Measurements from ENCODE around the gene PRKACG. TPM values are rescaled to one million over a fixed set of nuclear protein-coding genes. Genes with fewer than 3 reads are reported as not detected.

PRKACG gene
- total RNA-seq, 1 donor from 2014 or later, result not detected

- H3K79me2 ChIP-seq (ENCODE audit: insufficient read depth, low read length), result no peaks in the 10 kb centered on the region
- Mint-ChIP-seq H3K4me3 (ENCODE audit: unreplicated experiment) (no peak overlapping the region), H3K9me3 (ENCODE audit: unreplicated experiment) (peaks cover 5% of the 10 kb centered on the region), H3K4me1 (ENCODE audit: low read depth, unreplicated experiment) (peaks cover 9% of the 10 kb centered on the region), H3K36me3 (ENCODE audit: low read depth, unreplicated experiment) (no peaks in the 10 kb centered on the region), H3K27me3 (ENCODE audit: low read depth, unreplicated experiment) (peaks cover 3% of the 10 kb centered on the region), H3K27ac (ENCODE audit: unreplicated experiment) (no peak overlapping the region)
- TF ChIP-seq EZH2 (IDR thresholded peaks at IDR 0.05; ENCODE audit: insufficient read depth, low read length) (no peak), CTCF (IDR thresholded peaks at IDR 0.05; ENCODE audit: insufficient read depth, low read depth, low read length) (no peak)
- H3K9ac ChIP-seq (ENCODE audit: low read length), result no peak overlapping the region
- H3K4me2 ChIP-seq (ENCODE audit: low read length), result no peak overlapping the region
- no peak overlapping the region for H3K27ac ChIP-seq (ENCODE audit: low read depth, low read length)
- FAIRE-seq (no peak), DNase-seq (ENCODE audit: low read depth) (no peak)
- H4K20me1 ChIP-seq (ENCODE audit: insufficient read depth, low read length), result no peaks in the 10 kb centered on the region
- no peak overlapping the region for H3K4me3 ChIP-seq (ENCODE audit: insufficient read depth, low read depth, low read length)
- H3K27me3 ChIP-seq (ENCODE audit: insufficient read depth, low read length), result no peaks in the 10 kb centered on the region
- H2AFZ ChIP-seq (ENCODE audit: low read depth, low read length), result no peak overlapping the region
- H3K4me1 ChIP-seq (ENCODE audit: insufficient read depth, low read length), result no peaks in the 10 kb centered on the region
- no peaks in the 10 kb centered on the region for H3K9me3 ChIP-seq (ENCODE audit: insufficient read depth, low read depth, low read length)
- H3K36me3 ChIP-seq (ENCODE audit: insufficient read depth, low read length), result no peaks in the 10 kb centered on the region
These were observed 14.8 kb upstream of the PRKACG start for GRCh38 chr9:69028754-69029153.

- H3K4me3 Mint-ChIP-seq (ENCODE audit: unreplicated experiment), result no peak overlapping the region
- no peaks in the 10 kb centered on the region for H3K36me3 ChIP-seq (ENCODE audit: insufficient read depth, low read length)
- H3K9me3 Mint-ChIP-seq (ENCODE audit: unreplicated experiment), result peaks cover 5% of the 10 kb centered on the region
- H3K4me3 ChIP-seq (ENCODE audit: insufficient read depth, low read depth, low read length), result no peak overlapping the region
- TF ChIP-seq CTCF (IDR thresholded peaks at IDR 0.05; ENCODE audit: insufficient read depth, low read depth, low read length) (peak; percentile 79), EZH2 (IDR thresholded peaks at IDR 0.05; ENCODE audit: insufficient read depth, low read length) (no peak)
- no peaks in the 10 kb centered on the region for H3K79me2 ChIP-seq (ENCODE audit: insufficient read depth, low read length)
- H3K4me1 Mint-ChIP-seq (ENCODE audit: low read depth, unreplicated experiment), result peaks cover 9% of the 10 kb centered on the region
- peak; percentile 16 for DNase-seq (ENCODE audit: low read depth)
- no peak overlapping the region for H3K4me2 ChIP-seq (ENCODE audit: low read length)
- H2AFZ ChIP-seq (ENCODE audit: low read depth, low read length), result no peak overlapping the region
- H3K4me1 ChIP-seq (ENCODE audit: insufficient read depth, low read length), result no peaks in the 10 kb centered on the region
- no peaks in the 10 kb centered on the region for H4K20me1 ChIP-seq (ENCODE audit: insufficient read depth, low read length)
- peak; percentile 78 for FAIRE-seq
- H3K9me3 ChIP-seq (ENCODE audit: insufficient read depth, low read depth, low read length), result no peaks in the 10 kb centered on the region
- no peak overlapping the region for H3K27ac Mint-ChIP-seq (ENCODE audit: unreplicated experiment)
- H3K9ac ChIP-seq (ENCODE audit: low read length), result no peak overlapping the region
- no peak overlapping the region for H3K27ac ChIP-seq (ENCODE audit: low read depth, low read length)
- peaks cover 6% of the 10 kb centered on the region for H3K27me3 Mint-ChIP-seq (ENCODE audit: low read depth, unreplicated experiment)
- no peaks in the 10 kb centered on the region for H3K36me3 Mint-ChIP-seq (ENCODE audit: low read depth, unreplicated experiment)
- no peaks in the 10 kb centered on the region for H3K27me3 ChIP-seq (ENCODE audit: insufficient read depth, low read length)
These were observed 13.6 kb upstream of the PRKACG start for GRCh38 chr9:69027355-69028097.

GRCh38 chr9:69023650-69024049 is 9.7 kb upstream of the PRKACG start:
- H3K9me3 ChIP-seq (ENCODE audit: insufficient read depth, low read depth, low read length), result no peaks in the 10 kb centered on the region
- Mint-ChIP-seq H3K9me3 (ENCODE audit: unreplicated experiment) (no peaks in the 10 kb centered on the region), H3K36me3 (ENCODE audit: low read depth, unreplicated experiment) (no peaks in the 10 kb centered on the region), H3K27me3 (ENCODE audit: low read depth, unreplicated experiment) (peaks cover 12% of the 10 kb centered on the region), H3K27ac (ENCODE audit: unreplicated experiment) (no peak overlapping the region), H3K4me3 (ENCODE audit: unreplicated experiment) (no peak overlapping the region), H3K4me1 (ENCODE audit: low read depth, unreplicated experiment) (no peaks in the 10 kb centered on the region)
- no peak for DNase-seq (ENCODE audit: low read depth)
- H3K4me1 ChIP-seq (ENCODE audit: insufficient read depth, low read length), result no peaks in the 10 kb centered on the region
- no peak overlapping the region for H2AFZ ChIP-seq (ENCODE audit: low read depth, low read length)
- H3K4me3 ChIP-seq (ENCODE audit: insufficient read depth, low read depth, low read length), result no peak overlapping the region
- H4K20me1 ChIP-seq (ENCODE audit: insufficient read depth, low read length), result no peaks in the 10 kb centered on the region
- H3K36me3 ChIP-seq (ENCODE audit: insufficient read depth, low read length), result no peaks in the 10 kb centered on the region
- H3K4me2 ChIP-seq (ENCODE audit: low read length), result no peak overlapping the region
- TF ChIP-seq EZH2 (IDR thresholded peaks at IDR 0.05; ENCODE audit: insufficient read depth, low read length) (no peak), CTCF (IDR thresholded peaks at IDR 0.05; ENCODE audit: insufficient read depth, low read depth, low read length) (no peak)
- H3K27ac ChIP-seq (ENCODE audit: low read depth, low read length), result no peak overlapping the region
- H3K79me2 ChIP-seq (ENCODE audit: insufficient read depth, low read length), result no peaks in the 10 kb centered on the region
- H3K9ac ChIP-seq (ENCODE audit: low read length), result no peak overlapping the region
- no peaks in the 10 kb centered on the region for H3K27me3 ChIP-seq (ENCODE audit: insufficient read depth, low read length)
- FAIRE-seq, result no peak
